Nephron (organoid): Measurements from ENCODE around the gene PLCB3.
"Not testable (repeated sequence)": the region's sequence is repeated elsewhere in the genome, so short reads cannot be mapped to it uniquely, and the experiment has no call there.

Experiments
- H3K27ac Mint-ChIP-seq, 3 experiments: 2 replicates each; pipeline ENCODE4 v1.8.0; 2020; ENCODE audit warnings: mixed read lengths in 3 of 3, mild to moderate bottlenecking in 2 of 3, moderate library complexity in 1 of 3
- H3K27me3 Mint-ChIP-seq: 2 replicates; pipeline ENCODE4 v1.8.0; 2021; ENCODE audit warnings: low read depth, mild to moderate bottlenecking, moderate library complexity, mixed read lengths
- H3K36me3 Mint-ChIP-seq: 2 replicates; pipeline ENCODE4 v1.8.0; 2020; ENCODE audit warnings: low read depth, mixed read lengths
- H3K4me1 Mint-ChIP-seq: 2 replicates; pipeline ENCODE4 v1.8.0; 2020; ENCODE audit warnings: mixed read lengths
- H3K4me3 Mint-ChIP-seq, 3 experiments: 2 replicates each; pipeline ENCODE4 v1.8.0; 2020; ENCODE audit warnings: mild to moderate bottlenecking in 3 of 3, mixed read lengths in 3 of 3, moderate library complexity in 2 of 3
- H3K9me3 Mint-ChIP-seq: 2 replicates; pipeline ENCODE4 v1.8.0; 2020; ENCODE audit warnings: mixed read lengths
- CTCF ChIP-seq, 3 experiments: fragments of 200-600 bp; sonication (generic); IDR thresholded peaks; one replicate each; pipeline ENCODE4 v1.5.0; 2021; ENCODE audit warnings: antibody characterized with exemption in 3 of 3; ENCODE audit not compliant: unreplicated experiment in 3 of 3

The PLCB3 gene

DNA sequence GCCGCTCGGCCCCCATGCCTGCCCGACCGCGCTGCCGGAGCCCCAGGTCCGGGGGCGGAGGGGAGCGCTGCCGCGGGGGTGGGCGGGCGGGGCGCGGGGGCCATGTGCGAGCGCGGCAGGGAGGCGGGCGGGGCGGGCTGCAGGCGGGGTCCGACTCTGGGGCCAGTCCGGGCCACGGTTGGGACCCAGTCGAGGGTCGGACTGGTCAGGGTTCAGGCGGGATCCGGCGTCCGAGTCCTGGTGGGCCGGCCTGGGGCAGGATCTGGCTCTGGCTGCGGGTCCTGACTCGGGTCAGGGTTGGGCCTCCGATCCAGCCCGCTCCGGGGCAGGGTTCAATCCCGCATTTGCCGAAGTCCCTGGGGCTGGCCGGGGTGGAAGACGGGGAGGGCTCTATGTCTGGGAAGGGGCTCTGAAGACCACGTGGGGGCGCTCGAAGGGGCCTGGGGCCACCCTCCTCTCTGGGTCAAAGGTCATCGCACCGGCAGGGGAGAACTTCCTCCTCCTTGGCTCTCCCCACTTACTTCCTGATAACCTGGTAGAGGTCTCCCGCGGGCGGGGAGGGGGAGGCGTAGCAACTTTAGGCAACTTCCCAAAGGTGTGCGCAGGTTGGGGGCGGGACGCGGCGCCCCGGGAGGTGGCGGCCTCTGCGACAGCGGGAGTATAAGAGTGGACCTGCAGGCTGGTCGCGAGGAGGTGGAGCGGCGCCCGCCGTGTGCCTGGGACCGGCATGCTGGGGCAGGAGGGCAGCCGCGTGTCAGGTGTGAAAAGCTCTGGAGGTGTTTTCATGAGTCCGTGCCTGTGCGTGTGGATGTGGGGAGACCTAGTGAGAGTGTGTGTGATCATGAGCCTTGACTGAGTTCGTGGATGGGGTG is 54.6 kb downstream of the PLCB3 start:
- H3K4me3 Mint-ChIP-seq, result peak overlapping the region; percentile 93 to 97 (median 95)
- peaks cover 34% of the 10 kb centered on the region for H3K27me3 Mint-ChIP-seq
- H3K9me3 Mint-ChIP-seq, result no peaks in the 10 kb centered on the region
- peak overlapping the region; percentile 76 to 94 (median 81) for H3K27ac Mint-ChIP-seq
- H3K36me3 Mint-ChIP-seq, result peaks cover 2% of the 10 kb centered on the region
- peaks cover 21% of the 10 kb centered on the region for H3K4me1 Mint-ChIP-seq
- TF ChIP-seq CTCF (IDR thresholded peaks at IDR 0.05; ENCODE audit: unreplicated experiment in 3 of 3), result peak in 1 of 3 experiments; percentile 44

GRCh38 chr11:64306563-64306875 is 55.2 kb downstream of the PLCB3 start:
- no peak for TF ChIP-seq CTCF (IDR thresholded peaks at IDR 0.05; ENCODE audit: unreplicated experiment in 3 of 3)
- peak overlapping the region; percentile 93 to 97 (median 95) for H3K4me3 Mint-ChIP-seq
- H3K36me3 Mint-ChIP-seq, result peaks cover 3% of the 10 kb centered on the region

DNA sequence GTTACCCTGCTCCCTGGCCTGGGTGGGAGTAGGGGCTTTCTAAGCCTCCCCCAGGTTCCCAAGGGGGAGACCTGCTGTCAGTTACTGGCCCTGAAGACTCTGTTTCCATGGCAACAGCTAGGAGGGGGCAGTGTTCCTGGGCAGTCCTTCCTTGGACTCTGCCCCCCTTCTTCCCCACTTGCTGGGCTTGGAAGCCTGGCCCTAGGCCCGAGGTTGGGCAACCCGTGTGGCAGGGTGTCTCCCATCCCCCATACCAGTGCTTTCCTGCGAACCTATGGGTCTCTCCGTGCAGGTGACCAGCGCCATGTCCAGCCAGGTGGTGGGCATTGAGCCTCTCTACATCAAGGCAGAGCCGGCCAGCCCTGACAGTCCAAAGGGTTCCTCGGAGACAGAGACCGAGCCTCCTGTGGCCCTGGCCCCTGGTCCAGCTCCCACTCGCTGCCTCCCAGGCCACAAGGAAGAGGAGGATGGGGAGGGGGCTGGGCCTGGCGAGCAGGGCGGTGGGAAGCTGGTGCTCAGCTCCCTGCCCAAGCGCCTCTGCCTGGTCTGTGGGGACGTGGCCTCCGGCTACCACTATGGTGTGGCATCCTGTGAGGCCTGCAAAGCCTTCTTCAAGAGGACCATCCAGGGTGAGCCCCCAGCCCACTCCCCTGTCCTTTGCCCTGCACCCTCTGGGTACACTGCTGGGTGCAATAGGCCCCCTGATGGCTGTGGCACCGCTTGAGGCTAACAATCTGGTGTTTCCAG is 55.7 kb downstream of the PLCB3 start:
- Mint-ChIP-seq H3K4me1 (peaks cover 21% of the 10 kb centered on the region), H3K9me3 (no peaks in the 10 kb centered on the region), H3K27me3 (peaks cover 23% of the 10 kb centered on the region), H3K4me3 (peak overlapping the region; percentile 93 to 97 (median 95)), H3K27ac (peak overlapping the region; percentile 48 to 94 (median 63)), H3K36me3 (peaks cover 3% of the 10 kb centered on the region)
- TF ChIP-seq CTCF (IDR thresholded peaks at IDR 0.05; ENCODE audit: unreplicated experiment in 3 of 3), result no peak

More at GRCh38 chr11:64306563-64306875, 55.2 kb downstream of the PLCB3 start:
- H3K27ac Mint-ChIP-seq, result peak overlapping the region; percentile 76 to 94 (median 81)
- no peaks in the 10 kb centered on the region for H3K9me3 Mint-ChIP-seq
- peaks cover 21% of the 10 kb centered on the region for H3K4me1 Mint-ChIP-seq
- peaks cover 28% of the 10 kb centered on the region for H3K27me3 Mint-ChIP-seq

DNA sequence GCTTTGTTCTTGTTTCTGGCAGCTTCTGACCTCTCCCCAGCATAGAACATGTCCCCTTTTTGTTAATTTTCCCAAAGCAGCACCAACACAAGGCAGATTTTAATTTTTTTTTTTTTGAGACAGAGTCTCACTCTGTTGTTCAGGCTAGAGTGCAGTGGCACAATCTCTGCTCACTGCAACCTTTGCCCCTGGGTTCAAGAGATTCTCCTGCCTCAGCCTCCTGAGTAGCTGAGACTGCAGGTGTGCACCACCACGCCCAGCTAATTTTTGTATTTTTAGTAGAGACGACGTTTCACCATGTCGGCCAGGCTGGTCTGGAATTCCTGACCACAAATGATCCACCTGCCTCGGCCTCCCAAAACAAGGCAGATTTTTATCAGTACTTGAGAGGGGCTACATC is 56.5 kb downstream of the PLCB3 start:
- H3K36me3 Mint-ChIP-seq, H3K9me3 Mint-ChIP-seq: not testable (repeated sequence)
- H3K4me3 Mint-ChIP-seq, result peak overlapping the region; percentile 55 to 79 (median 71)
- peak overlapping the region; percentile 31 to 63 (median 48) for H3K27ac Mint-ChIP-seq
- peaks cover 25% of the 10 kb centered on the region for H3K4me1 Mint-ChIP-seq
- peaks cover 18% of the 10 kb centered on the region for H3K27me3 Mint-ChIP-seq

- Mint-ChIP-seq H3K36me3 (peaks cover 16% of the 10 kb centered on the region), H3K4me1 (peaks cover 14% of the 10 kb centered on the region), H3K9me3 (no peaks in the 10 kb centered on the region), H3K27ac (peak overlapping the region in 2 of 3 experiments; percentile 6 to 94), H3K4me3 (peak overlapping the region; percentile 52 to 76 (median 72)), H3K27me3 (no peaks in the 10 kb centered on the region)
- no peak for TF ChIP-seq CTCF (IDR thresholded peaks at IDR 0.05; ENCODE audit: unreplicated experiment in 3 of 3)
Measured at GRCh38 chr11:64312947-64313346, 61.6 kb downstream of the PLCB3 start.

- TF ChIP-seq CTCF (IDR thresholded peaks at IDR 0.05; ENCODE audit: unreplicated experiment in 3 of 3), result no peak
- Mint-ChIP-seq H3K9me3 (no peaks in the 10 kb centered on the region), H3K27ac (peak overlapping the region in 2 of 3 experiments; percentile 6 to 94), H3K36me3 (peaks cover 16% of the 10 kb centered on the region), H3K27me3 (no peaks in the 10 kb centered on the region), H3K4me3 (peak overlapping the region; percentile 23 to 76 (median 72)), H3K4me1 (peaks cover 14% of the 10 kb centered on the region)
Measured at GRCh38 chr11:64313491-64314145, 62.3 kb downstream of the PLCB3 start.
